Right renal cortex interstitium (tissue), 3 donors: ENCODE measurements around the gene SH3GLB2. TPM values are rescaled to one million over a fixed set of nuclear protein-coding genes. Genes with fewer than 3 reads are reported as not detected.
"Not testable (repeated sequence)": the region's sequence is repeated elsewhere in the genome, so short reads cannot be mapped to it uniquely, and the experiment has no call there.

Experiments used
- DNase-seq, 3 donors: peaks; one replicate each; pipeline ENCODE4 v3.0.0-alpha.2; 2013; ENCODE audit warnings: low read depth in 3 of 3, low spot score in 2 of 3
- polyA plus RNA-seq, 3 donors: library from polyadenylated mRNA; unstranded; fragments of 120-200 nt; gene quantifications; one replicate each; pipeline ENCODE4 v1.2.1, GENCODE V29; 2013; ENCODE audit not compliant: insufficient read length in 3 of 3

SH3GLB2 gene
- polyA plus RNA-seq, 3 donors = 94.9 to 104 (median 102) TPM

GRCh38 chr9:129054163-129054851, 26.2 kb upstream of the SH3GLB2 start:
- DNase-seq = no peak

DNA sequence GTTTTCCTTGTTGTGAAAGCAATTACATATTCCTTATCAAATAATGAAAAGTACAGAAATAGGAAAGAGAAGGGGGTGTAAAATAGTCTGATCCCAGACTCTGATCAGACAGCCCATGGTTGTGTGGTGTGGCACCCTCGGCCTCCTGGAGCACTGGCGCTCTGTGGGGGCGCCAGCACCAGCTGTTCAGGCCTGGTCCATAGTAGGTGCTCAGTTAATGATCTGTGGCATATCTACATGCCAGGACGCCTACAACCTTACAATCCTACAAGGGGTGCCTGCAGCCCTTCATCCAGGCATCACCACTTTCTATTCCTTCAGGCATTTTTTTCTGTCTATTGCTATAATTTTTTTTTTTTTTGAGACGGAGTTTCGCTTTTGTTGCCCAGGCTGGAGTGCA, 24.9 kb upstream of the SH3GLB2 start:
- no peak for DNase-seq

DNA sequence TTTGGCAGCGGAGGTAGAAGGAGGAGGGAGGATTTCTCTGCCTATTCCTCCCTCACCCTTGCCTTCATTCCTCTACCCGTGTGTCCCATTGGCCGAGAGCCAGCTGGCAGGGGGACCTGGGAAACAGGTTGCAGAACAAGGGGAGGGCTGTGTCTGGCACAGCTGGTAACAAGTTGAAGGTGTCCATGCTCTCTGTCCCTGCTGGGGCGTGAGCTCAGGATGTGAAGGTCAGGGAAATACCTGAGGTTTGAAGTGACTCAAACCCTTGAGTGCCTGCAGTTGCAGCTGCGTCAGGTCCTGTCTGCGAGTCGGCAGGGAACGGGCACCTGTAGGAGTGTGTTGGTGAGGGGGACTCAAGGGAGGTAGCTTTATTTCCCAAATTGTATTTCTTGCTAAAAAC, 24.5 kb upstream of the SH3GLB2 start:
- no peak for DNase-seq

DNA sequence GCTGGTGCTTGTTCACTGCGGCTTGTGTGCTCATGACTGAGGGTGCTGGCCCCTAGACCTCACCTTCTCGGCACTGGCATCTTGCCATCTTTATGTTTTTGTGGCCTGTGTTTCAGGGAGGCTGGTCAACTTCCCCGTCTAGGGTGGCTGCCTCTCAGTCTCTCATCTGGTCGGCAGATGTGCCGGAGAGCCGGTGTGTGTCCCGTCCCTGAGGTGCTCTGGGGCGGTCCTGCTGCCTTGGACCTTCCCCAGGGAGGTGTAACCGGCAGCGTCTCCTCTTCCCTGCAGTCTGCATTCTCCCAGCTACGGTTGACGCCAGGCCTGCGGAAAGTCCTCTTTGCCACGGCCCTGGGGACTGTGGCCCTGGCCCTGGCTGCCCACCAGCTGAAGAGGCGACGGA, 13.9 kb upstream of the SH3GLB2 start:
- DNase-seq = no peak

DNA sequence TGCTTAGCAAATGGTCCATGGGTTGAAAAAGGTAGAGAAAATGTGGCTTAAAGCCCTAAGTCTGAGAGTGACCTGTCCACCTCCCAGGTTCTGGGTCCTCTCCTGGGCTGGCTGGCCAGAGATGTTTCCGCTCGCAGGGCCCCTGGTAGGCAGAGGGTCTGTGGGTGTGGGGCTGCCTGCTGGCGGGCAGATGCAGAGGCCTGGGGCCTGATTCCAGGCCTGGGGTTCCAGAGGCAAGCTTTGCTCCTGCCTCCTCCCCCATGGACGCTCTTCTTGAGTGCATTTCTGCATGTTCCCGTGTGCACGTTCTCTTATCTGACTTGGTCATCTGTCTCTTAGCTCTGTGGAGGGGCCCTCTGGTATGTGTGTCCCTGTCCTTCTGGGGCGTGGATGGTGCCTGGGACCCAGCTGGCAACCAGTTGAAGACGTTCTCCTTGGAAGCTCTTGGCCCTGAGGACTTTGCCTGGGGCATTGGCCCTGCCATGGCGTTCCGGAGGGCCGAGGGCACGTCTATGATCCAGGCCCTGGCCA, 12.0 kb upstream of the SH3GLB2 start:
- no peak for DNase-seq

DNA sequence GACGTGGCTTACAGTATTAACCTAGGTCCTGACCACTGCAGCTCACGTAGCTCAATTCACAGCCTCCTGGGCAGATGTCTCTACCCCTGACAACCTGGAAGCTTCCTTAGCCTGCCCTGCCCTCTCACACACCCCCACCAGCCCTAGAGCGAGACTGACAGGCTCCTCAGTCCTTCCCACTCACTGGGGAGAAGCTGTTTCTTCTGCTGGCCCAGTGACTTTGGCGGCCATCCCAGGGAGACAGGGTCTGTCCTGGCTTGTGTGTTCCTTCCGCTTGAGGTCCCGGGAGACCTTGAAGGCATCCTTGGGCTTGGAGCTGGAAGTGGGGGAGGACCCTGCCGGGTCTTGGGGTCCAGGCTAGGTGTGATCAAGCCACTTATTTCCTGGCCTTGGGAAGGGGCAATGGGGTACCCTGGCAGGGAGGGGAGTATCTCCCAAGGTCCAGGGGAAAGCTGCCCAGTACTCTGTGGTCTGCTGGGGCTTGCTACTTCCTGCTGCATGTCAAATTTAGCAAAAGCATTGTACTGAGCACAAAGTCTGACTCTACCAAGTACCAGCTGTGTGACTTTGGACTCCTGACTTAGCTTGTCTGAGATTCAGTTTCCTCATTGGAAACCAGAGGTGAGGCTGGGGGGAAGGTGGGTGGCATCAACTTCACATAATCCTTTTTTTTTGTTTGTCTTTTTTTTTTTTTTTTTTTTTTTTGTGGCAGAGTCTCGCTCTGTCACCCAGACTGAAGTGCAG, 10.2 kb upstream of the SH3GLB2 start:
- DNase-seq = no peak

GRCh38 chr9:129037767-129038098, 9.6 kb upstream of the SH3GLB2 start:
- DNase-seq = no peak

DNA sequence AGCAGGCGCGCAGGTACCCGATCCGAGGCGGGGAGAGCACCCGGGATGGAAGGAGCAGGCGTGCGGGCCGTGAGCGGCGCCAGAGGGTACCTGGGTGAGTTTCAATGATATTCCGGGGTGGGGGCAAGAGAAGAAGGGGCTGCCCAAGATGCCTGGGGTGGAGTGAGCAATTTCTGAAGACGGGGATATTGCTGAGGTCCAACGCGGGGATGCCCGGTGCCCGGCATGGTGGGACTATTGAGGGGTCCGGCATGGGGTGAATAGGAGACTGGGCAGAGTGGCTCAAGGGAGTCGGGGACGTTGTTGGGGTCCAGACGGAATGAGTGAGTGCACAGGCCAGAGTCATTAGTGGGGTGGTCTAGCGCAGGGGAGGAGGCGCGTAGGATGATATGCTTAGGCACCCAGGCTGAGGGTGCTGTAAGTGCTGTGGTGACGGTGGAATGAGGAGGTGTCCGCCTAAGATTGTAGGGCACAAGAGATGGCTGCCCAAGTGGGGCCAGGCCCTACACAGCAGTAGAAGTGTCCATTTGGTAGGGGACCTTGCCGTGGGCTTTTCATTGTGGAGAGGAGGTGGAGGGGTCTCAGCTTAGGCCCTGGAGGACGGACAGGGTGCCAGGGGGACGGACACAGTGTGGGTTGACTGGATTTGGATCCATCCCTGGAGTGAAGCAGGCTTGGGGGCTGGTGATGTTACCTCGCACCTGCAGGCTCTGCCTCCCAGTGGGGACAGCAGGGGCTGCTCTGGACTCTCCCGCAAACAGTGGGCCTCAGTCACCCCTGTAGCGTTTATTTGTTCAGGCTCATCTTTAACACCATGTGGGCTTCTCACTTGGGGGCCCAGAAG, 9.0 kb upstream of the SH3GLB2 start:
- DNase-seq = no peak

- DNase-seq = peak; percentile 92 to 97 (median 95)
Observed at GRCh38 chr9:129036241-129036922, 8.3 kb upstream of the SH3GLB2 start, which contains the start of gene MIGA2. Gene MIGA2 (plus strand): TSS chr9:129036626. CDS start chr9:129040595, 3,969 bp downstream.

- not testable (repeated sequence) for DNase-seq
Observed at GRCh38 chr9:129035838-129036237, 7.7 kb upstream of the SH3GLB2 start.

DNA sequence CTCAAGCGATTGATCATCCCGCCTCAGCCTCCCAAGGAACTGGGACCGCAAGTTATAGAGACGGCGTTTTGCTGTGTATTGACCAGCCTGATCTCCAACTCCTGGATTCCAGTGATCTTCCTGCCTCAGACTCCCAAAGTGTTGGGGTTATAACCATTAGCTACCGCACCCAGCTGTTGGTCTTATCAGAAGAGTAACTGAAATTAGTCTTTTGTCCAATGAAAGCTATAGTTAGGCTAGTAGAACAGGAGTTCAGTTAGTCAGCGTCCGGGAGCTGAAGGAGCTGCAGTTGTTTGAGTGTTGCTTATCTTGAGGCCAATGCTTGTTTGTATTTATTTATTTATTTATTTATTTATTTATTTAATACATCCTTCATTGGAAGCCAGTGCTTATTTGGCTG, 5.1 kb upstream of the SH3GLB2 start:
- no peak for DNase-seq

GRCh38 chr9:129032541-129033159, 4.5 kb upstream of the SH3GLB2 start:
- DNase-seq = no peak

- no peak for DNase-seq
Observed at GRCh38 chr9:129031514-129031913, 3.4 kb upstream of the SH3GLB2 start.

DNA sequence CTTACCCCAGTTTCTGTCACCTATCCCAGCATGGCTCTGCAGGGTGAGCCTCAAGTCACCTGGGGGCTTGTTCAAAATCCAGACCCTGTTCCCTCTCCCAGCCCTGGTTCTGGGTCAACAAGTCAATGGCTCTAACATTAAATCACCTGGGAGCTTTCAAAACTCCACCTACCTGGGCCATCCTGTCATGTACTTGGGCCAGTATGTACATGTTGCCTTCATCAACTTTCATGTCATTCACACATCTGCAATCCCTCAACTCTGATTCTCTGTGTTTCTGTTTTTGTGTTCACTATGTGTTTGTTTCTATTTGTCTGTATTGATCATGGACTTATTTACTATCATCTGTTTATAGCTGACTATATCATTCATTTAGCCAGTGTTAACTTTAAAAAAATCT, 2.1 kb upstream of the SH3GLB2 start:
- DNase-seq = no peak

- no peak for DNase-seq
Observed at GRCh38 chr9:129027685-129028191, 393 bp downstream of the SH3GLB2 start.

DNA sequence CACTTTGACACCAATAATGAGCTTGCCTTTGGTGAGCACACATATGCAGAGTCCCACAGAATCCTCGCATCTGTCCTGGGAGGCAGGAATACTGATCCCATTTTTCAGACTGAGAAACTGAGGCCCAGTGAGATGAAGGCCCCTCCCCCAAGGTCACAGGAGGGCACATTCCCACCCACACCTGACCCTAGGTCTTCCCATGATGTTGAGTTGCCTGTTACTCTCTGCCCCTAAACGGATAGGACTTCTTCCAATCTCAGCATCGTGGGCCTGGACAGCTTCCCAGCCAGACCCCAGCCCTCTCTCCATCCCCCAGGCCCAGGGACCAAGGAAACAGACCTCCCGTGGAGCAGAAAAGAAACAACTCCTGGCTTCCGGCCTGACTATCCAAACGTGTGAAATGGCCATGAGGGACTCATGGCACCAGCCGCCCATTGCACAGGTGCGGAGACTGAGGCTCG, 877 bp downstream of the SH3GLB2 start:
- DNase-seq = no peak

DNA sequence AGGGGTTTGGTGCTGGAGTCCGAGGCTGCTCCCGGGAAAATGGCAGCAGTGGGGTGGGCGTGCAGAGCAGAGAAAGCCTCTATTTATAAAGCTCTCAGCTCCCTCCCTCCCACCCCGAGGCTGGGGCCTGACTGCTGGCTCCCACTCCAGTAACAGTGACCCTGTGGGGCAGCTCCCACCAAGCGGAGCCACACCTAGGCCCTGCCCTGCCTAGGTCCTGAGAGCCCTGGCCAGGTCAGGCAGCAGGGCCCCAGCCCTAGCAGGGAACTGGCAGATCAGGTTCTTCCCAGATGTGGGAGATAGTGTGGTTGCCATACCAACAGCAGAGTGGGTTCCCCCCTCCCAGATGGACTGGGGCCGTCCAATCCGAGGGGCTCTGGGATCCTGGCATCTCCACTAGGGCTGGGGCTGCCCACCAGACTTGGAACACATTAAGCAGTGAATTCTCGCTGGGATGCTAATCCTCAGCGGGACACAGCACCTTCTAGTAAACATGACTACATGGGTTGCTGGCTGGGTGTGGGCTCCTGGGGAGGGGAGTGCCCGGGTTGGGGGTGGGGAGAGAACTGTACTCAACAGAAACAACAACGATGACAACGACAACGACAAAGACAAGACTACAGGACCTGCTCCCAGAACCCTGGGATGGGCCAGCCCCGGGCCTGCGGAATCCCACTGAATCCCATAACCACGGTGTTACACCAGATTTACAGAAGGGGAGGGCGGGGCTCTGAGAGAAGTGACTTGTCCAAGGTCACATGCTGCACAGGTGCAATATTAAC, 1.5 kb downstream of the SH3GLB2 start:
- no peak for DNase-seq

- DNase-seq = no peak
Observed at GRCh38 chr9:129023908-129024233, 4.3 kb downstream of the SH3GLB2 start.
